ENCODE results near the gene CCDC197.

The CCDC197 gene

DNA sequence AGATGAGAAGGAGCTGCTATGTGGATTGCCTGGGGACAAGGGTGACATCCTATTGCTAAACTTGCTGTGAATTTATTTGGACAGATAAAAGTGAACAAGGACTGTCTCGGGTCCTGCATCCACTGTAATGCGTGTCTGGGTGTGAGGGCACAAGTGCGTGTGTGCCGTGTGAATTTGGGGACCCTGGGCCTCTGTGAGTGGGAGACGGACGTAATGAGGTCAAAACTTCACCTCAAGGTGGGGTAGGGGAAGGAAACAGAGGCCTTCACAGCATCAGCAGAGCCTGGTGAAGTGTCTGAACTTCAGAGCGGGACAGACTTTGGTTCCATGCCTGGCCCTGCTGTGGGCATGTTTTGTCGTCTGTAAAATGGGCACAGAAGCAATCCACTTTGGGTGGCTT lies 35.5 kb upstream of the CCDC197 start:
- no peak for DNase-seq

DNA sequence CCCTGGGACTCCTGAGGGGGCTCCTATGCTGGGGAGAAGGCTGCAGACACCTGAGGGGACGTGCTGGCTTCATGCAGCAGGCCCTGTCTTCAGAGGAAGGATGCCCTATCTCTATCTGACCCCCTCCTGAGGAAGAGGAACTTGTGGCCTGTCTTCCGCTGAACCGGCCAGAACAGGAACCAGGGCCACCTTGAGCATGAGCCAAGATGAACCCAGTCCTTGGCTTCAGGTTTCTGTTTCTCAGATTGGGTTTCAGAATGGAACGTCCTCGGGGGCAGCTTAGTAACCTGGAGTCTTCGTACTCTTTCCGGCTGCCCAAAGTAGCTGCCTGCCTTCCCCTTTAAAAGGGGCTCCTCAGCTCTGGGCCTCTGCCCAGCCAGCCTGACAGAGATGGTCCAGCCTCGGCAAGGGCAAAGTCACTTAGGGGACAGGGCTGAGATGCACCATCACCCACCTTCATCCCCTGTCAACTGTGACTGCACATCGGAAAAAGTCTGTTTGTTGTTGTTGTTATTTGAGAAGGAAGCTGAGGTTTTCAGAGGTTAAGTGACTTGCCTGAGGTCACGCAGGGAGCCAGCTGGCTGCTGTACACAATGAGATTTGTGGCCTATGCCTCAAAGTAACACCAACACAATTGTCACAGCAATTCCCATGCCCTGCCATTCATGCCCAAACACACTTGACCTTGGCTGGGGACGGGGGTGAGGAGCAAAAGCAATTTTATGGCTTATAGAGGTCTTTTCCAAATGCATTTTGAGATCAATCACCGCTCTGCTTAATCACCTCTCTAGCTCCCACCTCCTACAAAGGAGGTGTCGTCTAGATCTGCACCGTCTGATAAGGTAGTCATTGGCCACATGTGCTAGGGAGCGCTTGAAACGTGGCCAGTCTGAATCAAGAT lies 34.1 kb upstream of the CCDC197 start:
- peak in 3 of 4 experiments; percentile 26 to 49 (median 35) for DNase-seq

DNA sequence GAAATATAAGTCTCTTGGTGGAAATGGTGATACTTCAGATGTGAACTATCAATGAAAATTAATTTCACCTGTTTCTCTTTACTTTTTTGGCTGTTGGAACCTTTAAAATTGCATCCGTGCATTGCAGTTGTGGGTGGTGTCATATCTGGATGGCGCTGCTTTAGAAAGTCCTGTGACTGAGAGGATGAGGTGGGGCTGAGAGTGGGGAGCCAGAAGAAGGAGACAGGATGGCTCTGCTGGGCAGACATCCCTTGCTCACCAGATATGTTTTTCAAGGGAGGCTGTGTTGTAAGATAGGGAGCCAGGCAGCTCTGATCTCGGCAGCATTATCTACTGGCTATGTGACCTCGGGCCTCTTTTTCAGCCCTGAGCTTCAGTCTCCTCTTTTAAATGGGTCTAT lies 33.4 kb upstream of the CCDC197 start:
- DNase-seq, result no peak

DNA sequence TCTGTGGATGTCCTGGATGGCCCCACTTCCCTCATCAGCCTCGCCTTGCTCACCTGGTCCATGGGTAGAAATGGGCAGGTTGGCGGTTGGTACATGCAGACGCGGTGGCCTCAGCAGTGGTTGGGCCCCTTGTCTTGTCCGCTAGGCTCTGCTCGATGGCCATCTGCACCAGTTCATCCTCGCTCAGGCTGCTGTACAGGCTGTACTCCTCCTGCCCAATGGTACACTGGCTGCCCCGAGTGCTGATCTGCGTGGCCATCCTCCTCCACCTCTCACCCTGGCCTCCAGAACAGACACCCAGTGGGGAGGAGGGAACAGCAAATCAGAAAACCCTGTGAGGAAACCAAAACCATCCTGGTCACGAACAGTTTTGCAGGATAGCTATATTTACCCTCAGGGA lies 32.8 kb upstream of the CCDC197 start:
- no peak for DNase-seq

DNA sequence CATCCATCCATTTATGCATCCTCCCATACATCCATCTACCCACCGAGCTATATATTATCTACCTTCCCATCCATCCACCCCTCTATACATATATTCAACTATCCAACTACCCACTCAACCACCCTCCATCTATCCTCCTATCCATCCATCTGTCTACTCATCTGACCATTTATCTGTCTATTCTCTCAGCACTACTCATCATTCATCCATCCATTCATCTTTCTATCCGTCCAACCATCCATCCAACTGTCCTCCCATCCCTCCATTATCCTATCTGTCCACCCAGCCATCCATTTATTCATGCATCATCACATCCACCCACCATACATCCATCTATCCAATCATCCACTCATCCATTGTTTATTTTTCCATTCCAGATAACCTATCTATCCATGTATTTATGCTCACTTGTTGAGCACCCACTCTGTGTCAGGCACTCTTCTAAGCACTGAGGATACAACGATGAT lies 32.2 kb upstream of the CCDC197 start:
- DNase-seq, result no peak

DNA sequence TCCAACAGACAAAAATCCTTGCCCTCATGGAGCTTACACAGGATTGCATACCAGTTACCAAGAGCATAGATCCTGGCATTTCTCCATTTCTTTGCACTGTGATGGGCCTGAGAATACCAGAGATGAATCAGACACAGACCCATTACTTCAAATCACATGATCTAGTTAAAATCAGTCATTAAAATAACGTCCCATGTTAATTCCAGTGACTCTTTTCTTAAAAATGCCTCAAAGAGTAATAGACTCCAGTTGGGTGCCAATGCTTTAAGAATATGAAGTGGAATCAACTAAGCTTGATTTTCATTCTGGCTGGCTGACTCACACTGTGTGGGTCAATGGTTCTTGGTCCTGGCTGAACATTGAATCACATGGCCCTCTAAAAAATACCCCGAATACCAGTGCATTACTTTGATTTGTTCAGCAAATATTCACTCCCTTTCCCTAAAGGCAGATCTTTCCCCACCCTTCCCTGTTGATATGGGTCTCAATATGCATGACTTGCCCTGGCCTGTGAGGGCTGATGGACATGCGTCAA lies 31.7 kb upstream of the CCDC197 start:
- DNase-seq, result no peak

DNA sequence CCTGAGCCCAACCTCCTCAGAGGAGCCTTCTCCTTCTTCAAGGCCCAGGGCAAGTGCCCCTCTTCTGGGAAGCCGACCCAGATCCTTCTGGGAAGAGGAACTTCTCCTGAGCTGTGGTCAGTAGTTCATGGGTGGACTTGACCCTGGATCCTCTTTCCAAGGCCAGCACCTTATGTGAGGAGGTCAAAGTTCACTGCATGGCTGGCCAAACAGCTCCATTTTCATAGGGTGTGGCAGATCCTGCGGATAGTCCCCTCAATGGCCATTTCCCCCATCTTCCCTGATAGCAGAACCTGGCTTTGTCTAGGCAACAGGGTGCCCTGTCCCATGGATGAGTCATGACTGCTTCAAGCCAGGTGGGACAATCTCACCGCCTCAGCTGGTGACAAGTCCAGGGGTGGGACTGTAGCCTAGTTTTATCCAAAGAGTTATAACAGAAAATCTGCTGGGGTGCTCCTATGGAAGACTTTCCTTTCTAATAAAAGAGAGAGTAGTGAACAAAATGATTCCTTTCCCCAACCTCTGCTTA lies 31.1 kb upstream of the CCDC197 start:
- DNase-seq, result no peak

DNA sequence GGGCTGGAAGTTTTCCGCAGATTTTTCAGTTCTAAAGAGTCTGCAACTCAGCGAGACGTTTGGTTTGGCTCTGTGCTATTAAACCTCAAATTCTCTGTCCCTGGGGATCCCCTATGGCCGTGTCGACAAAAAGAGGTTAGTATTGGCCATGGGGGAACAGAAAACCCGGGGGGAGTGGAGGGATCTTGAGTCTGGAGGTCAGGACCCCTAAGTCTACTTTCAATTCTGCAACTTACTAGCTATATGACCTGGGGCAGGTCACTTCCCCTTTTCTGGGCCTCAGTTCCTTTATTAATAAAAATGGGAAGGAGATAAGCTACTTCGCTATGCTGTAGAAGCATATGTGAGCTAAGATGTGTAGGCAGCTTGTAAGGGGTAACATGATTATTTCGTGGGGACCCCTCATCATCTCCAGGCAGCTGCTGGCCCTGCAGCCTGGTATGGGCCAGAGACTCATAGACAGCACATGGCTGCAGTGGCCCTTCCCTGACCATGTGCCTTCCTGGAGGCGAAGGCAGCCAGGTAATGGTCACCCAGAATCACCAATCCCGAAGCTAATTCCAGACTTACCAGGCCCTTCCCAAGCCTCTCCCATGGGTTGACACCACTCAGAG lies 29.4 kb upstream of the CCDC197 start:
- DNase-seq, result no peak

DNA sequence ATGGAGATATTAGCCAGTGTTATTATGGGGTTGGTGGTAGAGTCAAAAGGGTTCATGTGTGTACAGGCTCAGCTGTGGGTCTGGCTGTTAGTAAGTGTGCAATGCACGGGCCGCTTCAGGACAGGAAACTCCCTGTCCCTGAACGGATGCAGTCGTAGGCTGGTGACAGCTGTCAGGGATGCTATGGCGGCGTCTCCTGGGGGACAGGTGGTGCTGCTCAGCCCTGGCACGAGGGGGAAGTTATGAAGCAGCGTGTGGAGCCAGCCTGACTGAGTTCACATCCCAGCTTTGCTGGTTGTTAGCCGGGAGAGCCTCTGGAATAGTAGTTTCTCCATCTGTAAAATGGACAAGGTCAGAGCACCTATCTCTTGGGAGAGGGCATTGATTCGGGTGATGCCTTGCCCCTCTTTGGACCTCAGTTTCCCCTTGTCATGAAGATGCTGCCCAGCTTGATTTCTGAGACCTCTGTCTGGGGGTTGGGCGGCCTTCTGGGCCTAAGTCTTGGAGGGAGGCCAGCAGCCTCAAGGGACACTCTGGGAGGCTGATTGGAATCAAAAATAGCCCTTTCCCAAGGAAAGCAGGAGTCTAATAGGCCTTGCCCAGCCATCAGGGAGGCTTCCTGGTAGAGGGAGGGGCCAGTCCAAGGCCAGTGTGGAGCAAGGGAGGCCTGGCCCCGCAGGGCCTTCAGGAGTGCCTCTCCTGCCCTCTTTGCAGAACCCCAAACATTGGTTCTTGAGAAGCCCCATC lies 27.8 kb upstream of the CCDC197 start:
- no peak for DNase-seq

DNA sequence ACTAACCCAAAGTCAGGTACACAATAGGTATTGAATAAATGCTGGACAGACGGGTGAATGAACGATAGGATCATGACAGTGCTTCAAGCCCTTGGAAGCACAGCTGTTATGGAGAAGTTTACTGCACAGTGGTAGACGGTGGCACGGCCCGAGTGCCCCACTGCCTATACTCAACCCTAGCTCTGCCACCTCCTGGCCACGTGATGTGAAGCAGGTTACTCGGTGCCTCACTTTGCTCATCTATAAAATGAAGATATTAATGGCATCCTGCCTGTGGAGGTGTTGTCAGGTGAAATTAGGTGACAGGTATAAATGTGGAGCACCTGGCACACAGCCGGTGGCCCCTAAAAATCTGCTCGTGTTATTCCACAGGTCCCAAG lies 26.5 kb upstream of the CCDC197 start:
- peak in 3 of 4 experiments; percentile 32 to 57 (median 42) for DNase-seq

DNA sequence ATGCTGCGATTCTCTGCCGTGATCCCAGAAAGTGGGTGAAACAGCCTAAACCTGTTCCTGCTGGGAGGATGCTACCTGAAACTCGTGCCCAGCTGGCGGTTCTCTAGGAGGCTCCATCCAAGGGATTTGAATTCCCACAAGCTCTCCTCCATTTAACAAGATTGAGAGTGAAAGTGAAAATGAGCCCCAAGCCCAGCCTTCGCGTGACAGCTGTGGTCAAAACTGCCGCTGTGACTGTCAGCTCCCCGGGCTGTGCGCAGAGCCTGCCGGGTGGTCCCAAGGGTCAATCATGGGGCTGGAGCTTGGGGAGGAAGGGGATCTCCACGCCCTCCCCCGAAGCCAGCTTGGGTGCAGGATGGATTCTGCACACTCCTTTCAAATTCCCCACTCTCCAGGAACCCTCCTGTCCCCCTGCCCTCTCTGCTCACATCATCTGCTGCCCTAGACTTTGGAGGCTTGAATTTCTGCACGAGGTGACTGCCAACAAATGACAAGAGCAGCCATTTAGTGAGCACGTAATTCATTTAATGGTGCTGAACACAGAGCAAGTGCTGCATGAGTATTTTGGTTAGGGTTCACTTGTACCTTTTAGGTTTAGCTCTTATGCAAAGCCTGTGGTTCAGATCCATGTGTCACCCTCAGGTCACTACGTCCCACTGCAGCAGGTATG lies 26.0 kb upstream of the CCDC197 start:
- DNase-seq, result peak in 3 of 4 experiments; percentile 16 to 46 (median 42)

DNA sequence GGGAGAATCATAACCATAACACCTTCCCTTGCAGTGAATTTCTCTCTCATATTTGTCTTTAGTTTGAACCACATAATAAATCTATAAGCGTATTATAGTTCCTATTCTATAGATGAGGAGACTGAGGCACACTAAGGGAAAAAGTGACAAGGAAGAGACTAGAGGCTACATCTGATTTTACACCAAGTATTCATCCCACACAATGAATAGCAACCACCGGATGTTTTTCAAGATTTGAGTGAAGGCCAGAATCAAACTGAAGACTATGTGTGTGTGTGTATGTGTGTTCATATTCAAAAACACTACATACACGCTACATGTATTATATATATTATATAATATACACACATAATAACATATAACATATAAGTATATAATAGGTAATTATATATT lies 25.5 kb upstream of the CCDC197 start:
- no peak for DNase-seq

DNA sequence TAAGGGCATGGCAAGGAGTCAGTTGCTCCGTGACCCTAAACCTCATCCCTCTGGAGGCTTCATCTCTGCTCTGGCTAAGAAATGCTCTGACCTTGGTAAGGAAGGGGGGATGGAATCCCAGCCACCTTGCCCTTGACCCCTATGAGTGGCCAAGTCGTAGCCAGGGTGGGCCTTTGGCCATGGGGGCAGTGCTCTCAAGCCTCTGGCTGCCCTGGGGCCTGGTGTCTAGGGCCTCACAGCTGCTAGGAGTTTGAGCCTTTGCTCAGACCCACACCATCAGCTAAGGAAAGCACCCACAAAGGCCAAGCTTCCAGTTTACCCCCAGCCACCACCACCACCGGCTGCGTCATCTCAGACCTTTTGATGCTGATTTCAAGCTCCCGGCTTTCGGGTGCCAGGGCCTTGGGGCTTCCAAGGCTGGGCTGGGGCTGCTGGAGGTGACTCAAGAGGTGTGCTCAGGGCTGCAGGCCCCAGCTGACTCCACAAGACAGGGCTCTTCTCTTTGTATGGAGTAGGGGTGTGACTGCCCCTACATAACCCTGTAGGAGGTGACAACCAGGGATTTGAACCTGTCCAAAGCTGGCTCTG lies 24.4 kb upstream of the CCDC197 start:
- no peak for DNase-seq

DNA sequence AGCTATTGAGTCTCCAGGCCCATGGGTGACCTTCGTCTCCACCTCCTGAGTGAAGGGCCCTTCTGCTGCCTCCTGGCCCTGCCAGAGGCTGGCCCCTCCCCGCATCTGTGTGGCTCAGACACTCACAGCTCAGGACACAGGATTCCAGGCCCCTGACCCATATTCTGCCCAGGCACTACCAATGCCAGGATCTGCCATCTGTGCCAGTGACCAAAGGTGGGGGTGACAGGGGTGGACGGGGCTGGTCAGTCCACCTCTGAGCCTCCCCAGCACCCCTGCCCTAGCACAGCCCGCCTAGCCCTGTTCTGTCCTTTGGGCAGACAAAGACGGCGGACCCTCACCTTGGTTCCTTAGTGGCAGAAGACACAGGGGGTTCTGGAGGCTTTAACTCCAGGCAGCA lies 23.5 kb upstream of the CCDC197 start:
- DNase-seq, result no peak

DNA sequence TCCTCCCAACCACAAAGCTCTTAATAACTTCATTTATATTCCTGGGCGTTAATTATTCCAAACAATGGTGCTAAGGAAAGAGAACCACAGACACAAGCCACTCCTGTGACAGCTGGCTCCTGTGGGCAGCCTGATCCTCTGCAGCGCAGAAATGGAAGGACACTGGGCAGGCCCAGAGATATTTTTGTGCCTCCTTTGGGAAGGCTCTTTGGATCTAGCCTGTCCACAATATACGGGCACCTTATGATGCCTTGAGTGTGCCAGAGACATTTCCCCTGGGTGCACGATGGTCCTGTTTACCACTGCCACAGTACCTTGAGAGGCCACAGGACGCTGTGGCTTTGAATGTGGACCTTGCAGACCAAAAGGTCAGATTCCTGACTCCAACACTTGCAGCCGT lies 22.8 kb upstream of the CCDC197 start:
- DNase-seq, result no peak

DNA sequence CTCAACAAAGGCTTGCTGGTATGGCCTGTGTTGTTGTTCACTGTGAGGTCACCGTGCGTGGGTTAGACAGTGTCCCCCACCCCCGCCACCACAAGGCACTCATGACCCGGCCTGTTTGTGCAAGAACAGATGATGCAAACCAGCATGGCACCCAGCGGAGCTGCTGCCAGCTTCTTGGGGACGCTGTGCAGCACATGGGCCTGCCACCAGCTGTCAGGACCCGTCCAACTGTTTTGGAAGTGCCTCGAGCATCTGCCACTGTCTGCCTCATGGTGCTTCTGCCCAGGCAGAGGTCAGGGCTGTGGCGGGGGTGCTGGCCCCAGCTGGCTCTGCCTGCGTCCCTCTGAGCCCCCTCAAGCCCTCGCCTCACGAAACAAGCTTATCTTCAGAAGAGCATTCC lies 22.3 kb upstream of the CCDC197 start:
- no peak for DNase-seq

DNA sequence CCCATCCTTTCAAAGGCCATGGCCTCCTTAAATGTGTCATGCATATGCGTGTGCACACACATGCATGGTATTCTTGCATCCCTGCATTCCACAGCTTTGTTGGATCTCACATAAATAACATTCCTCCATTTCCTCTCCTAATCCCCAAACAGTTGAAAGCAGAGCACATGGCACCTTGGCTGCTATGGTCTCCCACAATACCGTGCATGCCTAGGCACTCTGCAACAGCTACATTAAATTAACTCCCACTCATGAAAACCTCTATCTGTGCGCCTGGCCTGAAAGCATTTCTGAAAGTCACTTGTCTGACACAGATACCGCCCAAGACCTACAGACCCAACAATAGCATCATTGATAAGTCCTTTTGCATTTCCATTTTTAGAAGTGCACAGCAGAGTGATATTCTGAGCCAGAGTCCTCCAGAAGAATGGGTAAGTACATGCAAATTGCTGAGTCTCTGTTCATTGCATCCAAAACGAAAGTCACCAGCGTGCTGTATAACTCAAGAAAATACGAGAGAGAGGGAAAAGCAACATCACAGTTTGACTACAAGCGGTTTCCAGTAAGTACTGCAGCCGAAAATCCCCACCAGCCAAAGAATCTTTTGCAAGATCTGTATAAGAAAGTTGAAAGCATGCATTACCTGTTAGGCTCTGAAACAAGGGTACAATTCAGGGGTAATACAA lies 21.2 kb upstream of the CCDC197 start:
- DNase-seq, result no peak

DNA sequence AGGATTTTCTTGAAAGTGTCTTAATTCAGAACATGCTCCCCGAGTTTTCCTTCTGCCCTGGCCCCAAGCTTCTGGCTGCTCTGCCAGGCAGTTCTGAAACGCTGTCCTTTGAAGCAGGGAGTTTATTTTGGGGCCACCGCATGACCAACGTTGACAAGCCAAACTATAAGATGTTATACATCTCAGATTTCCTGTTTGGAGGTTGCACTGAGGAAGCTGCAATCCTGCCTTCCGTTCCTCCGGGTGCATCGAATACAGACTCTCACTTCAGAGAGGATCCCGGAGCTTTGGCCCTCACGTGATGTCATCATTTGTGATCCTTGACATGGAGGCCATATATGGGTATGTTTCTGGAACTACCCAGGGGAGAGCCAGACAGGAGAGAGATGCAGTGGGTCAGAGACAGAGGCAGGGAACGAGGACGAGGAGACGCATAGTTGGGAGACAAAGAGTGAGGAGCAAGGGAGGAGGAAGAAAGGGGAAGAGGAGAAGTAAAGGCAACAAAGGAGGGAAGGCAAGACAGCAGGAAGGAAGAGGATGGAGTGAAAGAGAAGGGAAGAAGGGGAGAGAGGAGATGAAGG lies 20.5 kb upstream of the CCDC197 start, which contains the start of gene ASB2:
Gene ASB2 (minus strand): TSS at position 94 of the 581 bp plus-strand sequence. CDS start 12,031 bp downstream, outside the sequence.
- DNase-seq, result no peak

DNA sequence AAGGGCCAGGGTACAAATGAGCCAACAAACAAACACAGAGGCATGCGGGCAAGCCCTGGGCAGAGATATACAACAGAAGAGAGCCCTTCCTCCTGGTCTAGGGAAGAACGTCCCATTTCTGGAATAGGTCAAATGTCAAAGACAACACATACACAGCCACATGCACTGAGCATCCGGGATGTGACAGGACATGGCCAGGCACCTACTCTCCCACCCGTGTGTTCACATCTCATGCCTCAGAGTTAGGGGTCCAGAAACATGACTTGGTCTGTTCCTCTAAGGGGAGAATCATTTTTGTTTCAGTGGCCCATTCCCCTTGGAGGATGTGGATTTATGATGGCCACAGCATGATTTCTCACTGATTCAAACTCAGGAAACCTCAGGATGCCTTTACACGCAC lies 19.9 kb upstream of the CCDC197 start:
- DNase-seq, result no peak

DNA sequence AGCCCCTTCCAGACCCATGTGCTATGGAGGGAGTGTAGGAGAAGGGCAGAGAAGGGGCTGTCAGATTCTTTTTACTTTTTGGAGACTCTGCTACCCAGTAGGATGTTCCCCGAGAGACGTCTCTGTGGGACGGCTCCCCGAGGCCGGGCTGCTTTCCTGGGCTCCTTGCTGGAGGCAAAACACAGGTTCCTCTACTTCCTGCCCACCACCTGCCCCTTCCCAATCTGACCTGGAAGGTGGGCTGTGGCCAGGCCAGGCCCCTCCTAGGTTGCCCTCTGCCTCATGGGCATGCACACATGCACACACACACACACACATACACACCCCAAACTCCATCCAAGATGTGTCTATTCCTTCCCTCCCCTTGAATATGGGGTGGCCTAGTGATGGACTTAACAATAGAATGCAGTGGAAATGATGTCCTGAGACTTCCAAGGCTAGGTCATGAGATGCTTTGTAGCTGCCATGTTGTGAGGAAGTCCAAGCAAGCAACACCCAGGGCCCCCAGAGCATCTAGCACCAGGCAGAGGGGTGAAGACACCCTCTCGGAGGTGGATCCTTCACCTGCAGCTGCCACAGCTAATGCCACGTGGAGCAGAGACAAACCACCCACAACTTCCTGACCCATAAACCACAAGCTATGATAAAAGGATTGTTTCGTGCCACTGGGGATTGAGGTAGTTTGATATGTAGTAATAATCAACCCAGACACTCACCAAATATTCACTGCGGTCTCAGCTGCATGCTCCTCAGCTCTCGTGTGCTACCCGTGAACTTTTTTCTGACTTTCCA lies 19.1 kb upstream of the CCDC197 start:
- DNase-seq, result peak; percentile 21 to 57 (median 38)
